GM10248 (cell line): Measurements from ENCODE around the gene KCTD7.
"Not testable (repeated sequence)": the region's sequence is repeated elsewhere in the genome, so short reads cannot be mapped to it uniquely, and the experiment has no call there.

Experiments
- CTCF ChIA-PET: fragments of 300-600 bp; sonication (Branson Sonifier 250); formaldehyde crosslinking; extraction: SDS; loops from one replicate; lab custom pipeline; 2021; ENCODE audit warnings: antibody characterized with exemption; lab: Yijun Ruan, JAX
- POLR2A ChIA-PET: fragments of 350-650 bp; sonication (Branson Sonifier 250); formaldehyde crosslinking; extraction: SDS; loops from one replicate; lab custom pipeline; 2020; ENCODE audit warnings: antibody characterized with exemption; lab: Yijun Ruan, JAX
- DNase-seq: peaks from one replicate; pipeline ENCODE4 v3.0.0; 2012; ENCODE audit errors: extremely low spot score
- CTCF ChIP-seq: IDR thresholded peaks from 2 replicates; pipeline ENCODE4 v1.5.1; 2012; ENCODE audit warnings: mild to moderate bottlenecking, low read depth; ENCODE audit errors: extremely low read depth, missing control alignments, control extremely low read depth

Gene KCTD7

GRCh38 chr7:66679633-66680244 is 51.1 kb downstream of the KCTD7 start:
- no peak for DNase-seq
- POLR2A ChIA-PET, result interaction anchor here (1.1 kb wide), 1 partner anchor 26 kb away, joined by 5 read pairs; no protein-coding TSS in a partner anchor
- no peak for TF ChIP-seq CTCF
- CTCF ChIA-PET, result interaction anchor here (1.1 to 1.4 kb wide), 3 partner anchors 12 to 25 kb away, joined by 3 to 4 read pairs (median 3); no protein-coding TSS in a partner anchor

- DNase-seq, result peak; percentile 97
- POLR2A ChIA-PET, result interaction anchor here (0.5 to 2.5 kb wide), 4 partner anchors 20 to 632 kb away, joined by 3 to 16 read pairs (median 4); partner anchors contain the start of gene RABGEF1
- TF ChIP-seq CTCF, result no peak
- CTCF ChIA-PET, result no interaction called here
Observed at GRCh38 chr7:66681491-66682349, 53.0 kb downstream of the KCTD7 start.

- TF ChIP-seq CTCF, result no peak
- CTCF ChIA-PET, result no interaction called here
- POLR2A ChIA-PET, result interaction anchor here (0.5 to 2.5 kb wide), 4 partner anchors 20 to 631 kb away, joined by 3 to 16 read pairs (median 4); partner anchors contain the start of gene RABGEF1
- DNase-seq, result no peak
Observed at GRCh38 chr7:66682350-66683093, 53.8 kb downstream of the KCTD7 start.

- DNase-seq, CTCF ChIA-PET: not testable (repeated sequence)
- POLR2A ChIA-PET, result interaction anchor here (2.5 kb wide), 1 partner anchor 57 kb away, joined by 16 read pairs; the partner anchor contains the start of gene RABGEF1
Observed at GRCh38 chr7:66683094-66683769, 54.6 kb downstream of the KCTD7 start.

GRCh38 chr7:66683770-66684123 is 55.1 kb downstream of the KCTD7 start:
- ChIA-PET CTCF (no interaction called here), POLR2A (interaction anchor here (2.5 kb wide), 1 partner anchor 56 kb away, joined by 16 read pairs; the partner anchor contains the start of gene RABGEF1)
- DNase-seq, result no peak
- no peak for TF ChIP-seq CTCF

- CTCF ChIA-PET, result interaction anchor here (1.5 kb wide), 1 partner anchor 32 kb away, joined by 3 read pairs; no protein-coding TSS in a partner anchor
- POLR2A ChIA-PET, DNase-seq: not testable (repeated sequence)
Observed at GRCh38 chr7:66685663-66686062, 57.0 kb downstream of the KCTD7 start.

GRCh38 chr7:66687186-66687585 is 58.5 kb downstream of the KCTD7 start:
- no peak for TF ChIP-seq CTCF
- POLR2A ChIA-PET, result no interaction called here
- CTCF ChIA-PET, result no interaction called here
- no peak for DNase-seq

GRCh38 chr7:66687672-66688071 is 59.0 kb downstream of the KCTD7 start:
- CTCF ChIA-PET, POLR2A ChIA-PET, DNase-seq: not testable (repeated sequence)
